Fibroblast of skin of abdomen (primary cell): ENCODE results near the gene ALPK1.

Experiments
- DNase-seq: peaks from one replicate; pipeline ENCODE4 v3.0.0-alpha.2; 2013

Gene ALPK1

GRCh38 chr4:112328734-112329130 lies 31.6 kb downstream of the ALPK1 start:
- DNase-seq = no peak

- no peak for DNase-seq
Measured at GRCh38 chr4:112329672-112330375, 32.7 kb downstream of the ALPK1 start.

- no peak for DNase-seq
Measured at GRCh38 chr4:112330921-112331320, 33.8 kb downstream of the ALPK1 start.

- no peak for DNase-seq
Measured at GRCh38 chr4:112332398-112332797, 35.2 kb downstream of the ALPK1 start.

- no peak for DNase-seq
Measured at GRCh38 chr4:112340023-112340422, 42.9 kb downstream of the ALPK1 start.

GRCh38 chr4:112341033-112341432 lies 43.9 kb downstream of the ALPK1 start:
- DNase-seq = no peak

GRCh38 chr4:112343330-112344080 lies 46.3 kb downstream of the ALPK1 start:
- DNase-seq = no peak

- peak; percentile 61 for DNase-seq
Measured at GRCh38 chr4:112348488-112349158, 51.5 kb downstream of the ALPK1 start.

- DNase-seq = no peak
Measured at GRCh38 chr4:112352736-112353135, 55.6 kb downstream of the ALPK1 start.

GRCh38 chr4:112355662-112356061 lies 58.5 kb downstream of the ALPK1 start:
- no peak for DNase-seq

GRCh38 chr4:112357453-112357852 lies 60.3 kb downstream of the ALPK1 start:
- no peak for DNase-seq

- no peak for DNase-seq
Measured at GRCh38 chr4:112357897-112358296, 60.7 kb downstream of the ALPK1 start.

- DNase-seq = no peak
Measured at GRCh38 chr4:112358415-112358814, 61.2 kb downstream of the ALPK1 start.

- no peak for DNase-seq
Measured at GRCh38 chr4:112358952-112359749, 62.0 kb downstream of the ALPK1 start.

GRCh38 chr4:112361181-112361791 lies 64.1 kb downstream of the ALPK1 start:
- peak; percentile 1 for DNase-seq

GRCh38 chr4:112370466-112370865 lies 73.3 kb downstream of the ALPK1 start:
- no peak for DNase-seq

GRCh38 chr4:112371361-112371760 lies 74.2 kb downstream of the ALPK1 start:
- DNase-seq = no peak

- no peak for DNase-seq
Measured at GRCh38 chr4:112374850-112375249, 77.7 kb downstream of the ALPK1 start.

- DNase-seq = no peak
Measured at GRCh38 chr4:112377171-112377570, 80.0 kb downstream of the ALPK1 start.

GRCh38 chr4:112377594-112378242 lies 80.5 kb downstream of the ALPK1 start:
- no peak for DNase-seq

GRCh38 chr4:112378243-112378620 lies 81.1 kb downstream of the ALPK1 start:
- DNase-seq = no peak

- DNase-seq = no peak
Measured at GRCh38 chr4:112378858-112379257, 81.7 kb downstream of the ALPK1 start.
